ENCODE data around the gene EHBP1. TPM values are rescaled to one million over a fixed set of nuclear protein-coding genes. Genes with fewer than 3 reads are reported as not detected.

The EHBP1 gene
- total and polyA plus RNA-seq, 2 donors (not counting 3 experiments of a cell fraction or from before 2014, with no cell fraction given) = 8.4 to 34.8 TPM

GRCh38 chr2:62923881-62924280 is 218.4 kb downstream of the EHBP1 start:
- no peaks in the 10 kb centered on the region for H3K9me1 ChIP-seq (replicated peaks; ENCODE audit: control insufficient read depth, extremely low read depth, insufficient read depth, low read length)
- TF ChIP-seq POLR2AphosphoS5 (IDR thresholded peaks at IDR 0.05; ENCODE audit: insufficient read depth, low read depth, low read length) (no peak), MAX (IDR thresholded peaks at IDR 0.05; ENCODE audit: insufficient read depth, insufficient read length) (no peak), GATA2 (IDR thresholded peaks at IDR 0.05; ENCODE audit: insufficient read depth, insufficient read length, low read depth, low read length) (no peak), JUN (IDR thresholded peaks at IDR 0.05; ENCODE audit: borderline replicate concordance, insufficient read depth, insufficient read length, low read depth) (no peak), POLR2A (IDR thresholded peaks at IDR 0.05; ENCODE audit: low read depth, low read length) (no peak), CTCF (IDR thresholded peaks at IDR 0.05; ENCODE audit: extremely low read depth in 1 of 2, insufficient read depth in 1 of 2, low read depth in 1 of 2, low read length in 2 of 2) (no peak), EZH2 (IDR thresholded peaks at IDR 0.05; ENCODE audit: borderline replicate concordance, low read depth, low read length, severe bottlenecking) (no peak), FOS (IDR thresholded peaks at IDR 0.05; ENCODE audit: borderline replicate concordance, insufficient read depth, low read length) (no peak), MYC (IDR thresholded peaks at IDR 0.05; ENCODE audit: low read depth, low read length) (no peak)
- H3K4me3 ChIP-seq (replicated peaks in 1 of 3; ENCODE audit: insufficient read depth in 1 of 3, low read depth in 1 of 3, low read length in 3 of 3) = no peak overlapping the region
- no peak overlapping the region for H3K9ac ChIP-seq (replicated peaks; ENCODE audit: extremely low read depth, insufficient read depth, low read length)
- H2AFZ ChIP-seq (ENCODE audit: low read depth, low read length) = no peak overlapping the region
- H3K9me3 ChIP-seq (replicated peaks; ENCODE audit: control insufficient read depth, insufficient read depth, low read length) = no peaks in the 10 kb centered on the region
- dilution Hi-C loops (cut with MboI; ENCODE audit: extremely low pct_ligation_motif_present, low sequenced_read_pairs) = no loop called here
- H3K27ac ChIP-seq (ENCODE audit: insufficient read depth, low read depth, low read length) = no peak overlapping the region
- H3K27me3 ChIP-seq (ENCODE audit: control insufficient read depth in 2 of 2, insufficient read depth in 2 of 2, low read length in 2 of 2) = no peaks in the 10 kb centered on the region
- H4K20me1 ChIP-seq (replicated peaks; ENCODE audit: control insufficient read depth, extremely low read depth, insufficient read depth, low read length) = no peaks in the 10 kb centered on the region
- peaks cover 0 to 2% of the 10 kb centered on the region in 2 experiments for H3K36me3 ChIP-seq (ENCODE audit: control insufficient read depth in 2 of 2, extremely low read depth in 1 of 2, insufficient read depth in 2 of 2, low read length in 2 of 2)
- no TSS peak for BruUV-seq (replicated peaks)
- intact Hi-C loops (cut with micrococcal nuclease) = loop anchor here (10.0 kb wide), 1 partner anchor 129 kb away; no protein-coding TSS in a partner anchor
- FAIRE-seq (no peak), DNase-seq (ENCODE audit: low read depth, low spot score) (no peak)
- POLR2A ChIA-PET = no interaction called here
- H3K4me2 ChIP-seq (ENCODE audit: insufficient read depth, low read length) = no peak overlapping the region
- H3K4me1 ChIP-seq (ENCODE audit: control insufficient read depth, extremely low read depth, insufficient read depth, low read length) = no peaks in the 10 kb centered on the region
- H3K79me2 ChIP-seq (ENCODE audit: control insufficient read depth, insufficient read depth, low read length) = no peaks in the 10 kb centered on the region
- CTCF ChIA-PET = no interaction called here
